Left renal pelvis (tissue), 4 donors: Measurements from ENCODE around the gene TNFRSF9. TPM values are rescaled to one million over a fixed set of nuclear protein-coding genes. Genes with fewer than 3 reads are reported as not detected.

ENCODE experiments used
- DNase-seq, 4 donors: peaks; one replicate each; pipeline ENCODE4 v3.0.0-alpha.2; 2013; ENCODE audit warnings: low read depth in 4 of 4, low spot score in 3 of 4
- polyA plus RNA-seq, 4 donors: library from polyadenylated mRNA; unstranded; fragments of 120-200 nt; gene quantifications; one replicate each; pipeline ENCODE4 v1.2.1, GENCODE V29; 2013; ENCODE audit not compliant: insufficient read length in 4 of 4

The TNFRSF9 gene
- polyA plus RNA-seq, 4 donors, result 0.07 to 0.17 (median 0.11) TPM

- no peak for DNase-seq
Observed at GRCh38 chr1:7879228-7879627, 61.4 kb downstream of the TNFRSF9 start.

GRCh38 chr1:7878027-7878426 is 62.6 kb downstream of the TNFRSF9 start:
- no peak for DNase-seq

- no peak for DNase-seq
Observed at GRCh38 chr1:7873801-7874795, 66.5 kb downstream of the TNFRSF9 start.

DNA sequence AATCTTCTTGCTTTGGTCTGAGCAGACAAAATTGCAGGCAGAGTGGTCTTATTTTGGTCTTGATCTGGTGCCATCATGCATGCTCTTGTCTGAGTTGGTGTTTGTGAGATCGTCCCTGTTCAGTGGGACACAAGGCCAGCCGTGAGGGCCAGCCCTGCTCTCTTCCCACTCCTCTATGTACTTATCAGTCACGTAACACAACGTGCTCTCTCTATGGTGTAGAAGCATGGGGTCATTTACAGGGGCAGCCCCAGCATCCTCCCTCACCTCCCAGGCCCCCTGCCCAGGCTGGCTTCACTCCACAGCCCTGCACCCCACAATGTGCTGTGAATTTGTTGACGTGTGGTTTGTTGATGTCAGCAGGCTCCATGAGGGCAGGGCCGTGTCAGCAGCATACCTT is 69.5 kb downstream of the TNFRSF9 start:
- no peak for DNase-seq

GRCh38 chr1:7869136-7869920 is 71.3 kb downstream of the TNFRSF9 start:
- no peak for DNase-seq

- no peak for DNase-seq
Observed at GRCh38 chr1:7868070-7868780, 72.4 kb downstream of the TNFRSF9 start.

DNA sequence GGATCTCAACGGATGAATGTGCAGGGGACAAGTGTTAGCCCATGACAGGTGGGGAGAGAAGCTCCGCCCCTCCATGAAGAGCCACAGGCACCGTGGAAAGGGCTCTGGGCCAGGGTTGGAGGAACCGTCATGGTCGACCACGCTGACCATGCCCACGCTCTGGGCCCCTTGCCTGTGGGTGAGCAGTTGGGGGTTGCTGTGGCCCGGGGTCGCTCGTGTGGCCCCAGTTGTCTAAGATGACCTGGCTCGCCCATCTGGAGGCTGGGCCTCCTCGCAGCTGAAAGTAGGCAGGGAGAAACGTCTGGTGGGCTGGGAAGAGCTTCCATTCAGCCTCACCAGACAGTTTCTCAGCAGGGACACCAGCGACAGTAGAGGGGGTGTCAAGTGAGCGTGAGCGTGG is 74.7 kb downstream of the TNFRSF9 start:
- no peak for DNase-seq

Other genes with a start within 250 kb of the TNFRSF9 start
- gene VAMP3, start 169.5 kb downstream of the TNFRSF9 start, polyA plus RNA-seq, result 100 to 1,000 TPM; 100 to 116 (median 104) TPM
- gene PER3, start 156.5 kb downstream of the TNFRSF9 start, polyA plus RNA-seq, result 10 to 100 TPM; 13.0 to 22.5 (median 13.9) TPM
- under 1 TPM in 1 of 4 donors, not detected in 3; 0.24 TPM for gene UTS2, start 87.8 kb downstream of the TNFRSF9 start, polyA plus RNA-seq
- 100 to 1,000 TPM; 267 to 365 (median 318) TPM for gene PARK7, start 20.9 kb upstream of the TNFRSF9 start, polyA plus RNA-seq
- gene ERRFI1, start 85.5 kb upstream of the TNFRSF9 start, polyA plus RNA-seq, result 10 to 100 TPM; 13.8 to 24.4 (median 23.0) TPM